ENCODE measurements around the gene CYP39A1. TPM values are rescaled to one million over a fixed set of nuclear protein-coding genes. Genes with fewer than 3 reads are reported as not detected.

CYP39A1 gene
- total and polyA plus RNA-seq, 2 experiments from 2014 or later, result 1.5 to 3.5 TPM

DNA sequence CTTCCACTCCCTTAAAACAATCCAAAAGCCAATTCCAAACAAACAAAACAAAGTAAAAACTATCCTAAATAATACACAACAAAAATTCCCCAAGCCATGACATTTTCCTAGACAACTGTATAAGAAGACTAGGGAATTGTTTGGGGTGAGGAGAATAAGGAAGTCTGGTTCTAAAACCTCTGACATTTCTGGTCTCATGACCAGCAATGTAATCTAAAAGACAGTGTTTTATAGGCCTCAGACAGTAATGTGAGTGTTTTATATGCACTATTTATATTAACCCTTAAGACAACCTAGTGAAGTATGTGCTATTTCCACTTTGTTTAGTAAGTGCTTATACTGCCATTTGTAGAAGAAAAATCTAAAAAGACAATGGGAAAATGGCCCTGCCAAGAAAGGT, 148.4 kb downstream of the CYP39A1 start:
- no peak overlapping the region for H3K27ac ChIP-seq (ENCODE audit: low read depth)
- DNase-seq (ENCODE audit: low spot score) (no peak), ATAC-seq (no peak)
- Mint-ChIP-seq H3K4me3 (no peak overlapping the region), H3K36me3 (ENCODE audit: low read depth) (no peaks in the 10 kb centered on the region), H3K9me3 (no peaks in the 10 kb centered on the region), H3K27me3 (ENCODE audit: insufficient read depth, low read depth, poor library complexity) (no peaks in the 10 kb centered on the region), H3K27ac (no peak overlapping the region), H3K4me1 (peaks cover 2% of the 10 kb centered on the region; the same call in 1 of the 3 replicates)
- H3K4me2 ChIP-seq, result no peak overlapping the region
- no peaks in the 10 kb centered on the region for H3K36me3 ChIP-seq (ENCODE audit: insufficient read depth)
- H3K9me2 ChIP-seq (ENCODE audit: insufficient read depth), result no peaks in the 10 kb centered on the region
- H3K4me3 ChIP-seq, result no peak overlapping the region
- no peak overlapping the region for H2AFZ ChIP-seq
- no peaks in the 10 kb centered on the region for H3K4me1 ChIP-seq (ENCODE audit: insufficient read depth)
- TF ChIP-seq POLR2AphosphoS5 (IDR thresholded peaks at IDR 0.05; ENCODE audit: low read depth), result no peak
- no peak for TF ChIP-seq NANOG (IDR thresholded peaks at IDR 0.05; ENCODE audit: borderline replicate concordance)
- no peak for TF ChIP-seq CREB1 (CRISPR knock-in tag; IDR thresholded peaks at IDR 0.05; ENCODE audit: low read depth)
- no peak for TF ChIP-seq ETS1 (IDR thresholded peaks at IDR 0.05)
- H3K27me3 ChIP-seq (ENCODE audit: insufficient read depth), result no peaks in the 10 kb centered on the region
- no peaks in the 10 kb centered on the region for H4K20me1 ChIP-seq (replicated peaks; ENCODE audit: insufficient read depth)
- H3K79me2 ChIP-seq (replicated peaks; ENCODE audit: insufficient read depth), result no peaks in the 10 kb centered on the region
- H3F3A ChIP-seq (replicated peaks; ENCODE audit: low read depth), result no peaks in the 10 kb centered on the region

DNA sequence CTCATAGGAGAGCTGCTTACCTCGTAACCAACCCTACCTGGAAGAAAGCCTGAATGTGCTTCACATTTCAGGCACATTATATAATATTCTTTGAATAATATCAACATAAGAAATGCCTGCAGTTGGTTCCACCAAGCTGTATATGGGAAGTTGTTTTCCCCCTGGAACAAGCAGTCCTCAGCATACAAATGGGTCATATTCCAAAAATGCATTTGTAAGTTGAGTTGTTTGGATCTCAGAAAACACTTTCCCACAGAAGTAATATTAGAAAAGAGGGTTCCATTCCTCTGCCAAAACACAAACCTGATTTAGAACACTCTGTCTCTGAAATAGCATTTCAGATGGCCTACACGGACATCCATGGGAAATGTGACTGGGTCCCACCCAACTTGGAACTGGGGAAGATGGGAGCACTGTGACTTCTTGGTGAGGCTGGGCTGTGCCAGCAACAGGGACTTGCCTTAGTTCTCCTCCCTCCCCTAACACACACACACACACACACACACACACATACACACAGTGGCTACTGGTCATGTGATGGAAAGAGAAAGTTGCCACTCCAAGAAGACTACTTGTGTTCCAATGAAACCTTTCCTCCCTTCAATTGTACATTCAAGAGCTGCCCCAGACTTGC, 150.0 kb downstream of the CYP39A1 start:
- H3K27me3 ChIP-seq (ENCODE audit: insufficient read depth), result no peaks in the 10 kb centered on the region
- H3F3A ChIP-seq (replicated peaks; ENCODE audit: low read depth), result no peaks in the 10 kb centered on the region
- Mint-ChIP-seq H3K27ac (no peak overlapping the region), H3K9me3 (no peaks in the 10 kb centered on the region), H3K27me3 (ENCODE audit: insufficient read depth, low read depth, poor library complexity) (no peaks in the 10 kb centered on the region), H3K4me1 (peaks cover 2% of the 10 kb centered on the region; the same call in 1 of the 3 replicates), H3K36me3 (ENCODE audit: low read depth) (no peaks in the 10 kb centered on the region), H3K4me3 (no peak overlapping the region)
- ATAC-seq (no peak), DNase-seq (ENCODE audit: low spot score) (no peak)
- H2AFZ ChIP-seq, result no peak overlapping the region
- no peaks in the 10 kb centered on the region for H3K79me2 ChIP-seq (replicated peaks; ENCODE audit: insufficient read depth)
- H3K9me2 ChIP-seq (ENCODE audit: insufficient read depth), result no peaks in the 10 kb centered on the region
- no peak overlapping the region for H3K4me2 ChIP-seq
- no peak overlapping the region for H3K27ac ChIP-seq (ENCODE audit: low read depth)
- H3K36me3 ChIP-seq (ENCODE audit: insufficient read depth), result no peaks in the 10 kb centered on the region
- no peak overlapping the region for H3K4me3 ChIP-seq
- no peaks in the 10 kb centered on the region for H4K20me1 ChIP-seq (replicated peaks; ENCODE audit: insufficient read depth)
- no peaks in the 10 kb centered on the region for H3K4me1 ChIP-seq (ENCODE audit: insufficient read depth)
- no peak for TF ChIP-seq ETS1 (IDR thresholded peaks at IDR 0.05)
- no peak for TF ChIP-seq ZNF331 (CRISPR knock-in tag; IDR thresholded peaks at IDR 0.05; ENCODE audit: low read depth)
- TF ChIP-seq JUNB (IDR thresholded peaks at IDR 0.05; ENCODE audit: unreplicated experiment), result no peak
- TF ChIP-seq CREB1 (CRISPR knock-in tag; IDR thresholded peaks at IDR 0.05; ENCODE audit: low read depth), result no peak
- TF ChIP-seq, protein P1, sequence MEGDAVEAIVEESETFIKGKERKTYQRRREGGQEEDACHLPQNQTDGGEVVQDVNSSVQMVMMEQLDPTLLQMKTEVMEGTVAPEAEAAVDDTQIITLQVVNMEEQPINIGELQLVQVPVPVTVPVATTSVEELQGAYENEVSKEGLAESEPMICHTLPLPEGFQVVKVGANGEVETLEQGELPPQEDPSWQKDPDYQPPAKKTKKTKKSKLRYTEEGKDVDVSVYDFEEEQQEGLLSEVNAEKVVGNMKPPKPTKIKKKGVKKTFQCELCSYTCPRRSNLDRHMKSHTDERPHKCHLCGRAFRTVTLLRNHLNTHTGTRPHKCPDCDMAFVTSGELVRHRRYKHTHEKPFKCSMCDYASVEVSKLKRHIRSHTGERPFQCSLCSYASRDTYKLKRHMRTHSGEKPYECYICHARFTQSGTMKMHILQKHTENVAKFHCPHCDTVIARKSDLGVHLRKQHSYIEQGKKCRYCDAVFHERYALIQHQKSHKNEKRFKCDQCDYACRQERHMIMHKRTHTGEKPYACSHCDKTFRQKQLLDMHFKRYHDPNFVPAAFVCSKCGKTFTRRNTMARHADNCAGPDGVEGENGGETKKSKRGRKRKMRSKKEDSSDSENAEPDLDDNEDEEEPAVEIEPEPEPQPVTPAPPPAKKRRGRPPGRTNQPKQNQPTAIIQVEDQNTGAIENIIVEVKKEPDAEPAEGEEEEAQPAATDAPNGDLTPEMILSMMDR (conservative IDR thresholded peaks at IDR 0.05; ENCODE audit: low read depth in 2 of 2), result no peak
- no peak for TF ChIP-seq NANOG (IDR thresholded peaks at IDR 0.05; ENCODE audit: borderline replicate concordance)
- TF ChIP-seq STAT1 (IDR thresholded peaks at IDR 0.05; ENCODE audit: unreplicated experiment), result no peak
- TF ChIP-seq ZNF462 (CRISPR knock-in tag; IDR thresholded peaks at IDR 0.05), result no peak
